GM19452 (cell line): Measurements from ENCODE around the gene ARPIN.

Experiments used
- ATAC-seq: cut with Tn5 transposase; IDR thresholded peaks from one replicate; pipeline ENCODE4 v1.9.1; 2021; ENCODE audit not compliant: unreplicated experiment

The ARPIN gene

GRCh38 chr15:89845305-89845893 lies 67.4 kb downstream of the ARPIN start:
- ATAC-seq: no peak
